K562 (cell line): ENCODE results near the gene GLP2R. TPM values are rescaled to one million over a fixed set of nuclear protein-coding genes. Genes with fewer than 3 reads are reported as not detected.

Experiments used
- ATAC-seq: fragments of 200-7000 bp; cut with Tn5 transposase; 3 replicates; pipeline ENCODE4 v1.9.1; 2020; ENCODE audit warnings: moderate library complexity
- BruUV-seq: library from RNA; stranded (reverse); fragments of 400-500 nt; replicated peaks from 2 replicates; lab custom pipeline; 2021; lab: Mats Ljungman, UMichigan
- CTCF ChIA-PET: fragments of 300-600 bp; formaldehyde crosslinking; extraction: SDS; loops from one replicate; lab custom pipeline; 2021; ENCODE audit warnings: low intra/inter-chr PET ratio; lab: Yijun Ruan, JAX
- POLR2A ChIA-PET: fragments of 300-600, 350-650 bp; sonication (Branson Sonifier 250); formaldehyde crosslinking; extraction: SDS; loops from one replicate; lab custom pipeline; 2021; ENCODE audit warnings: antibody characterized with exemption, inconsistent platforms; lab: Yijun Ruan, JAX
- DNase-seq, 4 experiments: peaks; one replicate each; pipeline versions ENCODE4 v3.0.0 to v3.0.0-alpha.2; 2011 to 2018; ENCODE audit warnings: low spot score in 3 of 4, mixed read lengths in 3 of 4; ENCODE audit errors: extremely low read depth in 1 of 4
- FAIRE-seq: peaks from 2 replicates; lab custom pipeline; 2011; peaks lifted over from hg19 to GRCh38; lab: Jason Lieb, UNC
- H2AFZ ChIP-seq: 2 replicates; pipeline ENCODE4 v1.6.0; 2011; ENCODE audit warnings: low read depth, low read length, control low read depth, inconsistent platforms
- H3K27ac ChIP-seq: fragments of 200-600 bp; 3 replicates; pipeline ENCODE4 v1.8.0; 2011; ENCODE audit warnings: low read depth, mild to moderate bottlenecking, control low read depth, inconsistent platforms, low read length, moderate library complexity, mixed read lengths; ENCODE audit errors: extremely low read depth
- H3K27me3 ChIP-seq, 2 experiments: fragments of 300-600 bp in 1 of 2; 2 replicates in 1 of 2; 3 replicates in 1 of 2; pipeline versions ENCODE4 v1.6.0 to v1.8.0; 2011; ENCODE audit warnings: inconsistent platforms in 2 of 2, low read length in 2 of 2, mild to moderate bottlenecking in 1 of 2, mixed read lengths in 1 of 2, moderate library complexity in 1 of 2; ENCODE audit not compliant: control insufficient read depth in 2 of 2, insufficient read depth in 2 of 2
- H3K36me3 ChIP-seq: fragments of 300-600 bp; 3 replicates; pipeline ENCODE4 v1.8.0; 2011; ENCODE audit warnings: mild to moderate bottlenecking, low read length, inconsistent platforms; ENCODE audit not compliant: control insufficient read depth, insufficient read depth
- H3K4me1 ChIP-seq, 2 experiments: fragments of 200-600 bp in 1 of 2; replicated peaks in 1 of 2; 2 replicates in 1 of 2; 3 replicates in 1 of 2; pipeline versions ENCODE4 v1.5.1 to v1.8.0; 2011; ENCODE audit warnings: inconsistent platforms in 2 of 2, low read length in 2 of 2, mild to moderate bottlenecking in 1 of 2, mixed read lengths in 1 of 2, moderate library complexity in 1 of 2; ENCODE audit not compliant: control insufficient read depth in 2 of 2, insufficient read depth in 2 of 2
- H3K4me2 ChIP-seq: 2 replicates; pipeline ENCODE4 v1.6.1; 2011; ENCODE audit warnings: low read length, control low read depth, inconsistent platforms, mixed read lengths; ENCODE audit not compliant: insufficient read depth
- H3K4me3 ChIP-seq: fragments of 200-600 bp; sonication (generic), shearing (Covaris generic); 2 replicates; pipeline ENCODE4 v1.5.1; 2016; ENCODE audit warnings: control low read depth, inconsistent platforms
- H3K79me2 ChIP-seq: fragments of 200-600 bp; 3 replicates; pipeline ENCODE4 v1.8.0; 2011; ENCODE audit warnings: low read length, inconsistent platforms; ENCODE audit not compliant: control insufficient read depth, insufficient read depth
- H3K9ac ChIP-seq, 2 experiments: 2 replicates each; pipeline versions ENCODE4 v1.6.0 to v1.6.1; 2011; ENCODE audit warnings: low read depth in 2 of 2, low read length in 2 of 2, control low read depth in 1 of 2, inconsistent platforms in 1 of 2, mild to moderate bottlenecking in 1 of 2, mixed read lengths in 1 of 2; ENCODE audit not compliant: insufficient read depth in 1 of 2
- H3K9me1 ChIP-seq: one replicate; pipeline ENCODE4 v1.6.0; 2011; ENCODE audit warnings: inconsistent platforms, mild to moderate bottlenecking, low read length, moderate library complexity; ENCODE audit not compliant: control insufficient read depth, insufficient read depth
- H3K9me3 ChIP-seq: replicated peaks from 2 replicates; pipeline ENCODE4 v1.5.1; 2011; ENCODE audit warnings: low read depth, low read length, inconsistent platforms; ENCODE audit not compliant: control insufficient read depth, insufficient read depth
- H4K20me1 ChIP-seq: replicated peaks from 2 replicates; pipeline ENCODE4 v1.6.1; 2011; ENCODE audit warnings: low read length, inconsistent platforms, mixed read lengths; ENCODE audit not compliant: control insufficient read depth, insufficient read depth
- DMBX1 ChIP-seq: fragments of 250-450 bp; sonication (Bioruptor Pico); IDR thresholded peaks from 2 replicates; pipeline ENCODE4 v1.8.0; 2022; ENCODE audit warnings: inconsistent platforms, mild to moderate bottlenecking, moderate library complexity, borderline replicate concordance
- EP400 ChIP-seq: fragments of 450-650 bp; IDR thresholded peaks from 2 replicates; pipeline ENCODE4 v1.6.1; 2017; ENCODE audit warnings: antibody characterized with exemption, mild to moderate bottlenecking, moderate library complexity
- HOXB6 ChIP-seq: fragments of 250-450 bp; sonication (Bioruptor Pico); IDR thresholded peaks from 2 replicates; pipeline ENCODE4 v1.5.1; 2022; ENCODE audit warnings: mild to moderate bottlenecking, borderline replicate concordance
- MCM3 ChIP-seq: fragments of 450-650 bp; IDR thresholded peaks from 2 replicates; pipeline ENCODE4 v1.6.1; 2016
- MED1 ChIP-seq: sonication (generic); formaldehyde crosslinking; IDR thresholded peaks from 2 replicates; pipeline ENCODE4 v1.8.1; 2023; ENCODE audit warnings: missing genetic modification reagents, borderline replicate concordance
- NFE2 ChIP-seq: IDR thresholded peaks from 2 replicates; pipeline ENCODE4 v1.6.1; 2014; ENCODE audit warnings: antibody characterized with exemption, low read depth
- PRPF4 ChIP-seq: fragments of 200-400 bp; formaldehyde crosslinking; IDR thresholded peaks from one replicate; pipeline ENCODE4 v1.6.1; 2017; ENCODE audit warnings: low read length, low read depth, mild to moderate bottlenecking; ENCODE audit not compliant: insufficient read depth, poor library complexity, severe bottlenecking
- RBM39 ChIP-seq: fragments of 200-400 bp; formaldehyde crosslinking; optimal IDR thresholded peaks from 2 replicates; pipeline ENCODE3; 2018; ENCODE audit warnings: low read depth, low read length
- ZC3H8 ChIP-seq: fragments of 450-650 bp; IDR thresholded peaks from 2 replicates; pipeline ENCODE4 v1.6.1; 2017
- ZNF124 ChIP-seq: sonication (generic); formaldehyde crosslinking; IDR thresholded peaks from 2 replicates; pipeline ENCODE4 v1.8.1; 2022; ENCODE audit warnings: missing genetic modification reagents
- ZNF143 ChIP-seq: sonication (generic); formaldehyde crosslinking; IDR thresholded peaks from 2 replicates; pipeline ENCODE4 v1.9.0; 2022; ENCODE audit warnings: mild to moderate bottlenecking, missing genetic modification reagents
- ZNF398 ChIP-seq: fragments of 250-450 bp; sonication (Bioruptor Pico); IDR thresholded peaks from 2 replicates; pipeline ENCODE4 v1.8.0; 2021; ENCODE audit warnings: moderate library complexity, mild to moderate bottlenecking, inconsistent platforms
- ZNF644 ChIP-seq: fragments of 200-800 bp; sonication (Bioruptor generic); IDR thresholded peaks from 2 replicates; pipeline ENCODE4 v1.6.1; 2016; ENCODE audit warnings: low read depth, missing genetic modification characterization, missing compliant biosample characterization
- WGBS: fragments of 100-300 bp; shearing (Covaris generic); methylation state at CpG from one replicate; pipeline ENCODE4 v1.1.6; 2016; ENCODE audit warnings: low coverage, mixed read lengths; ENCODE audit not compliant: insufficient coverage; ENCODE audit errors: missing lambda C conversion rate; 5-methylcytosine and 5-hydroxymethylcytosine counted together
- in situ Hi-C: fragments of 300-500 bp; cut with MboI; formaldehyde crosslinking; loops from 4 replicates; pipeline ENCODE4 v1.15.0; 2018; ENCODE audit warnings: inconsistent platforms, mixed read lengths
- intact Hi-C: fragments of 100-400 bp; cut with micrococcal nuclease; formaldehyde crosslinking; loops from 2 replicates; pipeline ENCODE4 v1.14.2; 2022
- polyA plus RNA-seq, 8 experiments: library from polyadenylated mRNA; depleted of rRNA in 4 of 8; stranded (reverse) in 5 of 8; unstranded in 3 of 8; fragments of >200 nt; fragmentation: Nextera tagmentation in 2 of 8; fragmentation: Illumina TruSeq in 1 of 8; extraction: Ambion mirVana in 2 of 8; extraction: Trizol in 1 of 8; gene quantifications; 2 replicates each; pipeline versions ENCODE4 v1.2.1 to v1.2.3, GENCODE V29; 2011 to 2014; ENCODE audit warnings: inconsistent platforms in 1 of 8, missing spikeins in 1 of 8
- total RNA-seq, 7 experiments: library from RNA; depleted of rRNA in 6 of 7; stranded (reverse); fragments of >200 nt in 6 of 7; fragmentation: Illumina TruSeq in 2 of 7; extraction: Trizol in 2 of 7; gene quantifications; 2 replicates each; pipeline versions ENCODE4 v1.2.1 to v1.2.3, GENCODE V29; 2011 to 2021; ENCODE audit warnings: low replicate concordance in 1 of 7
- TF ChIP-seq, protein P1 (sequence below): sonication (generic); formaldehyde crosslinking; IDR thresholded peaks from 2 replicates; pipeline ENCODE4 v1.8.0; 2022; ENCODE audit warnings: mild to moderate bottlenecking, low read depth, missing genetic modification reagents
- TF ChIP-seq, protein P2 (sequence below): fragments of 200-800 bp; sonication (Bioruptor generic); IDR thresholded peaks from 2 replicates; pipeline ENCODE4 v1.6.1; 2017; ENCODE audit warnings: missing genetic modification characterization, missing compliant biosample characterization
- TF ChIP-seq, protein P3 (sequence below): fragments of 150-350 bp; conservative IDR thresholded peaks from 2 replicates; pipeline ENCODE4 v1.6.1; 2014; ENCODE audit warnings: low read length

GLP2R gene
- total and polyA plus RNA-seq, 9 of the 15 experiments (the other 6 are each of a cell fraction or from before 2014, with no cell fraction given) = not detected

- TF ChIP-seq ZNF644 (tag) (no peak), ZNF398 (CRISPR knock-in tag) (no peak), NFE2 (no peak), MCM3 (no peak), ZNF143 (CRISPR knock-in tag) (no peak), RBM39 (no peak)
- TF ChIP-seq, protein P1, sequence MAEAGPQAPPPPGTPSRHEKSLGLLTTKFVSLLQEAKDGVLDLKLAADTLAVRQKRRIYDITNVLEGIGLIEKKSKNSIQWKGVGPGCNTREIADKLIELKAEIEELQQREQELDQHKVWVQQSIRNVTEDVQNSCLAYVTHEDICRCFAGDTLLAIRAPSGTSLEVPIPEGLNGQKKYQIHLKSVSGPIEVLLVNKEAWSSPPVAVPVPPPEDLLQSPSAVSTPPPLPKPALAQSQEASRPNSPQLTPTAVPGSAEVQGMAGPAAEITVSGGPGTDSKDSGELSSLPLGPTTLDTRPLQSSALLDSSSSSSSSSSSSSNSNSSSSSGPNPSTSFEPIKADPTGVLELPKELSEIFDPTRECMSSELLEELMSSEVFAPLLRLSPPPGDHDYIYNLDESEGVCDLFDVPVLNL (CRISPR knock-in tag) = no peak
Observed at GRCh38 chr17:9818760-9819159, 7.0 kb upstream of the GLP2R start (continued).

GRCh38 chr17:9820448-9820847, 5.3 kb upstream of the GLP2R start:
- FAIRE-seq (no peak), DNase-seq (no peak), ATAC-seq (no peak)
- Histone ChIP-seq H3K4me2 (no peak overlapping the region), H3K27me3 (peaks cover 0 to 4% of the 10 kb centered on the region in 2 experiments; a peak in 1 of 5 replicates), H3K4me1 (no peaks in the 10 kb centered on the region), H3K27ac (no peak overlapping the region), H3K9me1 (no peaks in the 10 kb centered on the region), H3K79me2 (no peaks in the 10 kb centered on the region), H3K4me3 (no peak overlapping the region), H3K36me3 (no peaks in the 10 kb centered on the region), H3K9me3 (no peaks in the 10 kb centered on the region), H2AFZ (no peak overlapping the region), H3K9ac (no peak overlapping the region), H4K20me1 (no peaks in the 10 kb centered on the region)
- ChIA-PET CTCF (no interaction called here), POLR2A (no interaction called here)
- no TSS peak for BruUV-seq
- in situ Hi-C loops (no loop called here), intact Hi-C loops (no loop called here)
- 0% methylated on average over 1 of the region's 3 CpGs for WGBS
- TF ChIP-seq ZNF124 (no peak), DMBX1 (no peak), MED1 (CRISPR knock-in tag) (no peak), PRPF4 (no peak), HOXB6 (CRISPR knock-in tag) (no peak), ZC3H8 (no peak), EP400 (no peak)
- TF ChIP-seq, protein P2, sequence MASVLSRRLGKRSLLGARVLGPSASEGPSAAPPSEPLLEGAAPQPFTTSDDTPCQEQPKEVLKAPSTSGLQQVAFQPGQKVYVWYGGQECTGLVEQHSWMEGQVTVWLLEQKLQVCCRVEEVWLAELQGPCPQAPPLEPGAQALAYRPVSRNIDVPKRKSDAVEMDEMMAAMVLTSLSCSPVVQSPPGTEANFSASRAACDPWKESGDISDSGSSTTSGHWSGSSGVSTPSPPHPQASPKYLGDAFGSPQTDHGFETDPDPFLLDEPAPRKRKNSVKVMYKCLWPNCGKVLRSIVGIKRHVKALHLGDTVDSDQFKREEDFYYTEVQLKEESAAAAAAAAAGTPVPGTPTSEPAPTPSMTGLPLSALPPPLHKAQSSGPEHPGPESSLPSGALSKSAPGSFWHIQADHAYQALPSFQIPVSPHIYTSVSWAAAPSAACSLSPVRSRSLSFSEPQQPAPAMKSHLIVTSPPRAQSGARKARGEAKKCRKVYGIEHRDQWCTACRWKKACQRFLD (CRISPR knock-in tag) = no peak
- TF ChIP-seq, protein P3, sequence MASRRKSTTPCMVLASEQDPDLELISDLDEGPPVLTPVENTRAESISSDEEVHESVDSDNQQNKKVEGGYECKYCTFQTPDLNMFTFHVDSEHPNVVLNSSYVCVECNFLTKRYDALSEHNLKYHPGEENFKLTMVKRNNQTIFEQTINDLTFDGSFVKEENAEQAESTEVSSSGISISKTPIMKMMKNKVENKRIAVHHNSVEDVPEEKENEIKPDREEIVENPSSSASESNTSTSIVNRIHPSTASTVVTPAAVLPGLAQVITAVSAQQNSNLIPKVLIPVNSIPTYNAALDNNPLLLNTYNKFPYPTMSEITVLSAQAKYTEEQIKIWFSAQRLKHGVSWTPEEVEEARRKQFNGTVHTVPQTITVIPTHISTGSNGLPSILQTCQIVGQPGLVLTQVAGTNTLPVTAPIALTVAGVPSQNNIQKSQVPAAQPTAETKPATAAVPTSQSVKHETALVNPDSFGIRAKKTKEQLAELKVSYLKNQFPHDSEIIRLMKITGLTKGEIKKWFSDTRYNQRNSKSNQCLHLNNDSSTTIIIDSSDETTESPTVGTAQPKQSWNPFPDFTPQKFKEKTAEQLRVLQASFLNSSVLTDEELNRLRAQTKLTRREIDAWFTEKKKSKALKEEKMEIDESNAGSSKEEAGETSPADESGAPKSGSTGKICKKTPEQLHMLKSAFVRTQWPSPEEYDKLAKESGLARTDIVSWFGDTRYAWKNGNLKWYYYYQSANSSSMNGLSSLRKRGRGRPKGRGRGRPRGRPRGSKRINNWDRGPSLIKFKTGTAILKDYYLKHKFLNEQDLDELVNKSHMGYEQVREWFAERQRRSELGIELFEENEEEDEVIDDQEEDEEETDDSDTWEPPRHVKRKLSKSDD = no peak
